Upper lobe of left lung (tissue), 4 donors: Measurements from ENCODE around the gene ST13.

Source experiments
- CTCF ChIP-seq, 6 experiments: fragments of 450-650 bp in 4 of 6; fragments of 200-600 bp in 2 of 6; sonication (generic) in 2 of 6; IDR thresholded peaks; one replicate each; pipeline ENCODE4 v1.5.1; 2016 to 2019; ENCODE audit warnings: antibody characterized with exemption in 6 of 6
- POLR2A ChIP-seq, 4 donors: fragments of 450-650 bp; IDR thresholded peaks; one replicate each; pipeline ENCODE4 v1.5.1; 2016 to 2017; ENCODE audit warnings: antibody characterized with exemption in 4 of 4, mild to moderate bottlenecking in 2 of 4

- no peak for TF ChIP-seq CTCF (IDR thresholded peaks at IDR 0.05)
- TF ChIP-seq POLR2A (IDR thresholded peaks at IDR 0.05), result no peak
Measured at GRCh38 chr22:40857309-40857855, 943 bp upstream of the ST13 start.
